PFSK-1 (cell line): ENCODE measurements around the gene GLIS1.

ENCODE experiments used
- FOXP2 ChIP-seq: optimal IDR thresholded peaks from 2 replicates; pipeline ENCODE3; 2011; ENCODE audit warnings: borderline replicate concordance, control low read depth, inconsistent platforms; ENCODE audit not compliant: insufficient read depth; ENCODE audit errors: extremely low read length, extremely low read depth
- POLR2AphosphoS5 ChIP-seq: IDR thresholded peaks from 2 replicates; pipeline ENCODE4 v1.6.1; 2012; ENCODE audit warnings: low read depth, mild to moderate bottlenecking, control low read depth, low read length, moderate library complexity
- SIN3A ChIP-seq: IDR thresholded peaks from 2 replicates; pipeline ENCODE4 v1.6.1; 2012; ENCODE audit warnings: mild to moderate bottlenecking, low read length, moderate library complexity, borderline replicate concordance; ENCODE audit not compliant: insufficient read depth
- TAF1 ChIP-seq: IDR thresholded peaks from 2 replicates; pipeline ENCODE4 v1.6.1; 2012; ENCODE audit warnings: low read length, control low read depth, borderline replicate concordance; ENCODE audit not compliant: insufficient read depth
- TF ChIP-seq, protein P1 (sequence below), 2 experiments: IDR thresholded peaks; 2 replicates each; pipeline versions ENCODE4 v1.6.1 to v1.8.0; 2011 to 2012; ENCODE audit warnings: low read depth in 2 of 2, low read length in 2 of 2, control low read depth in 1 of 2, inconsistent platforms in 1 of 2, mild to moderate bottlenecking in 1 of 2, moderate library complexity in 1 of 2; ENCODE audit not compliant: insufficient read depth in 1 of 2

The GLIS1 gene

DNA sequence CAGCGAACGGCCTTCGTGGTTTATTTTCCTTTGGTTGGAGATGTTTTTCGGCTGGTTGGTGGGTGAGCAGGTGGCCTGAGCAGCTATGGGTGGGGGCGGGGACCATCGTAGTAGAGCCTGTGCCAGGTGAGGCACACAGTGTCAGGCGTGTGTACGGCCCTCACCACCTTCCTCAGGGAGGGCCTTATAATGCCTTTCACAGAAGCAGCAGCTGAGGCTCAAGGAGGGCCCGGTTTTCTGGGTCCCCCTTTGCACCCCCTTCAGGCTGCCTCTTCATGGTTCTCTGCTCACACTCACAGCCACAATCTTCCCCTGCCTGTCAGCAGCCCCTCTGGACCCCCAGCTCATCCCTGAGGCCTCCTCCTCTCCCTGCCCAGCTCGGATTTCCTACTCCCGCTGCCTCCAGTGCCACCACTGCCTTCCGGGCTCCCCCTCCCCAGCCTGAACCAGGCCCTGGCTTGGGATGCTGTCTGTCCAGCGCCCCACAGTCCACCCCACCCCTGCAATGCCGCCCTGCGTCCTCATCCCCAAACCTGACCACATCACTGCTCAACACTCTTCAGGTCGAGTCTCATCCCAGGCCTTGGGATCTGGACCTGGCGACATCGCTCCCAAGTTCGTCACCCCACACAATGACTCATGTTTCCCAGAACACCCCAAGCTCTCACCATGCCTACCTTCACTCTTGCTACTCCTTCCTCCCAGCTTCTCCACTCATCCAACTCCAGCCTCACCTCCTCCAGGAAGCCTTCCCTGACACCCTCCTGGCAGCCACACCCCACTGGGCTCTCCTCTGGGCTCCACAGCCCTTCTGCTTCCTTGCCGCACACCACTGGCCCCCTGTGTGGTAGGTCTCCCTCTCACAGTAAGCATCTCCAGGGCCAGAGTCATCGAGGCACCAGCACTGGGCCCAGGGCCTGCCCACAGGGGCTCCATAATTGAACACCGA lies 225.9 kb downstream of the GLIS1 start:
- TF ChIP-seq TAF1 (no peak), SIN3A (no peak), POLR2AphosphoS5 (no peak), FOXP2 (no peak)
- TF ChIP-seq, protein P1, sequence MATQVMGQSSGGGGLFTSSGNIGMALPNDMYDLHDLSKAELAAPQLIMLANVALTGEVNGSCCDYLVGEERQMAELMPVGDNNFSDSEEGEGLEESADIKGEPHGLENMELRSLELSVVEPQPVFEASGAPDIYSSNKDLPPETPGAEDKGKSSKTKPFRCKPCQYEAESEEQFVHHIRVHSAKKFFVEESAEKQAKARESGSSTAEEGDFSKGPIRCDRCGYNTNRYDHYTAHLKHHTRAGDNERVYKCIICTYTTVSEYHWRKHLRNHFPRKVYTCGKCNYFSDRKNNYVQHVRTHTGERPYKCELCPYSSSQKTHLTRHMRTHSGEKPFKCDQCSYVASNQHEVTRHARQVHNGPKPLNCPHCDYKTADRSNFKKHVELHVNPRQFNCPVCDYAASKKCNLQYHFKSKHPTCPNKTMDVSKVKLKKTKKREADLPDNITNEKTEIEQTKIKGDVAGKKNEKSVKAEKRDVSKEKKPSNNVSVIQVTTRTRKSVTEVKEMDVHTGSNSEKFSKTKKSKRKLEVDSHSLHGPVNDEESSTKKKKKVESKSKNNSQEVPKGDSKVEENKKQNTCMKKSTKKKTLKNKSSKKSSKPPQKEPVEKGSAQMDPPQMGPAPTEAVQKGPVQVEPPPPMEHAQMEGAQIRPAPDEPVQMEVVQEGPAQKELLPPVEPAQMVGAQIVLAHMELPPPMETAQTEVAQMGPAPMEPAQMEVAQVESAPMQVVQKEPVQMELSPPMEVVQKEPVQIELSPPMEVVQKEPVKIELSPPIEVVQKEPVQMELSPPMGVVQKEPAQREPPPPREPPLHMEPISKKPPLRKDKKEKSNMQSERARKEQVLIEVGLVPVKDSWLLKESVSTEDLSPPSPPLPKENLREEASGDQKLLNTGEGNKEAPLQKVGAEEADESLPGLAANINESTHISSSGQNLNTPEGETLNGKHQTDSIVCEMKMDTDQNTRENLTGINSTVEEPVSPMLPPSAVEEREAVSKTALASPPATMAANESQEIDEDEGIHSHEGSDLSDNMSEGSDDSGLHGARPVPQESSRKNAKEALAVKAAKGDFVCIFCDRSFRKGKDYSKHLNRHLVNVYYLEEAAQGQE (IDR thresholded peaks at IDR 0.05; ENCODE audit: insufficient read depth in 1 of 2, low read depth in 2 of 2, low read length in 2 of 2) = no peak

DNA sequence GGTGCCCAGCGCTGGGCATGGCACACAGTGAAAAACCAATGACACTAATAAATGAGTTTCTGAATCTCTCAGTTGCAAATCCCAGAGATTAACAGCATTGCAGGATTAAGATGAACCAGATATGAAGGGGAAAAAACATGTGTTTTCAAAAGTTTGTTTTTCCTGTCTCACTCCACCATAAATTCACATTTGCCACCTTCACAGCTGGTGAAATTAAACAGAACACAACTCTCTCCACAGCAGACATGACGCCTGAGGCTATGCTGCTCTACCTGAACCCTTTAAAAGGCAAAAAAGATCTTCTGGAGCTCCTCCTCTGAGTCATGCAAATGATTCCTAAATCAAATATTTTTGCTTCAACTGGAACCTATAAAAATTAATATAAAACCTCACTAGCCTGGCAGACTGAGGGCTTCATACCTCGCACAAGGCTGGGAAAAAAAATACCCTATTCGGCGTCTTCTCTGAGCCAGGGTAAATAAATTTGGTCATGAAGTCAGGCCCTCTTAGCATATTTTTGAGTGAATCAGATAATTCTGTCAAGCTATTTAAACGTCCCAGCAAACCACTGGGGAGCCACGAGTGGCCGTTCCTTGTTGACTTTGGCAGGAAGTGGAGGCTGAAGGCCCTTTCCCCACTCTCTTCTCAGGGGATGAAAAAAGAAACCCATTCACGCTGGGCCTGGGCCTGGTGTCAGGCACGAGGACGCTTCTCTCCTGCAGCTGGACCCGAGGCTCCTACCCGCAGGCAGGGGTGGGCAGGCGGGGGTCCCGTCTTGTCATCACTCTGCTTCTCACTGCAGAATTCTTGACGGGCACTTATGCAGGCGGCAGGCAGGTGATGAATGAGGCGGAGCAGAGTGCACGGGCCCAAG lies 226.8 kb downstream of the GLIS1 start:
- no peak for TF ChIP-seq POLR2AphosphoS5
- TF ChIP-seq, protein P1 (IDR thresholded peaks at IDR 0.05; ENCODE audit: insufficient read depth in 1 of 2, low read depth in 2 of 2, low read length in 2 of 2) = no peak
- no peak for TF ChIP-seq SIN3A
- no peak for TF ChIP-seq FOXP2
- no peak for TF ChIP-seq TAF1

DNA sequence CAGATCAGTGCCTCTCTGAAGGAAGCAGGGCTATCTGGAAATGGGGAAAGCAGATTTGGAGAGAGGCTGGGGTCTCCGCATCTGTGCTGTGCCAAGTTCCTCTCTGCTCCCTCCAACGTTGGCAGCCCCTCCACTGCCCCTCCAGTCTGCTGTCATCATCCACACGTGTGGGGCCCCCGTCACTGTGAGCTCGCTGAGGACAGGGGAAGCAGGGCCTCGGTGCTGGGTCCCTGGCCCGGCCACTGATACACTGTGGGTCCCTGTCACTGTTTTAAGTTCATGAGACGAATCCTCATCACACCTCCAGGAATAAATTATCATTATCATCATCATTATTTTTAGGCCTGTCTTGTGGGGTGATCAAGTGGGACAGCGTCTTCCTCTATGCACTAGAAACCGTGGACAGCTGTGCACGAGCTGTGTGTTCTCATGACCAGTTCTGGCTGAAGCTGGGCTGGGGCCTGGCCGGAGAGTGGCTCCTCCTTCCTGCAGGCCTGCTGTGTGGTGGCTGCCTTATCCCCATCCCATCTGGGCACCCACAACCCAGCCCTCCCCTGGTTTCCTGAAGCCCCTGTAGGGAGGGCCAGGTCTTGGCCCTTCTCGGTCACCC lies 227.5 kb downstream of the GLIS1 start:
- TF ChIP-seq FOXP2 = no peak
- no peak for TF ChIP-seq POLR2AphosphoS5
- TF ChIP-seq SIN3A = no peak
- TF ChIP-seq TAF1 = no peak
- TF ChIP-seq, protein P1 (IDR thresholded peaks at IDR 0.05; ENCODE audit: insufficient read depth in 1 of 2, low read depth in 2 of 2, low read length in 2 of 2) = no peak

DNA sequence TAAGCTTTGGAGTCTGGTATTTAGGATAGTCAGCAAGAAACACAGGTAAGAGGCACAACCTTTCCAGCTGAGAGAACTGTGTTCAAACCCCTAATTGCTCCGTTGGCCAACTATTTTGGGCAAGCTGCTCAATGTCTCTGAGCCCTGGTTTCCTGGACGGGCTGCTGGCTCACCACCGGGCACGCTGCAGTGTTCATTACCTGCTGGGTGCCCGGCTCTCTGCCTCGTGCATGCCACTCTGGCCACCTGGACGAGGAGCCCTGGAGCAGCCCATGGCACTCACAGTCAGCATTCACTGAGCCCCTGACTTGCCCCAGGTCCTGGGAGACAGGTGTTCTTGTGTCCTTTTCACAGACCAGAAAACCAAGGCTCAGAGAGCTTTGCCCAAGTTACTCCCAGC lies 228.7 kb downstream of the GLIS1 start:
- TF ChIP-seq SIN3A (no peak), TAF1 (no peak), FOXP2 (no peak), POLR2AphosphoS5 (no peak)
- TF ChIP-seq, protein P1 (IDR thresholded peaks at IDR 0.05; ENCODE audit: insufficient read depth in 1 of 2, low read depth in 2 of 2, low read length in 2 of 2) = no peak
